Muscle layer of colon (tissue), 2 donors: Measurements from ENCODE around the gene KRTAP10-7.
"Not testable (repeated sequence)": the region's sequence is repeated elsewhere in the genome, so short reads cannot be mapped to it uniquely, and the experiment has no call there.

Experiments used
- H3K27ac ChIP-seq: one replicate; pipeline ENCODE4 v1.7.0; 2013; ENCODE audit warnings: low read depth, mild to moderate bottlenecking, low read length, moderate library complexity
- H3K27me3 ChIP-seq, 2 donors: one replicate each; pipeline ENCODE4 v1.7.0; 2013; ENCODE audit warnings: low read length in 2 of 2, mild to moderate bottlenecking in 2 of 2; ENCODE audit not compliant: insufficient read depth in 2 of 2, control insufficient read depth in 1 of 2
- H3K36me3 ChIP-seq: one replicate; pipeline ENCODE4 v1.7.0; 2013; ENCODE audit warnings: mild to moderate bottlenecking, low read length; ENCODE audit not compliant: insufficient read depth
- H3K4me1 ChIP-seq: one replicate; pipeline ENCODE4 v1.7.0; 2013; ENCODE audit warnings: mild to moderate bottlenecking, low read length; ENCODE audit not compliant: insufficient read depth
- H3K4me3 ChIP-seq, 2 donors: one replicate each; pipeline ENCODE4 v1.7.0; 2013; ENCODE audit warnings: low read length in 2 of 2, low read depth in 1 of 2, mild to moderate bottlenecking in 1 of 2, moderate library complexity in 1 of 2
- H3K9ac ChIP-seq: one replicate; pipeline ENCODE4 v1.7.0; 2013; ENCODE audit warnings: low read length
- H3K9me3 ChIP-seq: one replicate; pipeline ENCODE4 v1.7.0; 2013; ENCODE audit warnings: mild to moderate bottlenecking, low read length
- donor health status: abdominal sarcoma.
- donor health status: Adenocarcinoma of cecum.

KRTAP10-7 gene

GRCh38 chr21:44644878-44645277 lies 44.5 kb downstream of the KRTAP10-7 start:
- no peaks in the 10 kb centered on the region for H3K4me1 ChIP-seq
- H3K36me3 ChIP-seq = no peaks in the 10 kb centered on the region
- H3K4me3 ChIP-seq = no peak overlapping the region
- no peak overlapping the region for H3K9ac ChIP-seq
- H3K27me3 ChIP-seq = peaks cover 0 to 7% of the 10 kb centered on the region in 2 donors
- H3K9me3 ChIP-seq = peaks cover 9% of the 10 kb centered on the region
- no peak overlapping the region for H3K27ac ChIP-seq

DNA sequence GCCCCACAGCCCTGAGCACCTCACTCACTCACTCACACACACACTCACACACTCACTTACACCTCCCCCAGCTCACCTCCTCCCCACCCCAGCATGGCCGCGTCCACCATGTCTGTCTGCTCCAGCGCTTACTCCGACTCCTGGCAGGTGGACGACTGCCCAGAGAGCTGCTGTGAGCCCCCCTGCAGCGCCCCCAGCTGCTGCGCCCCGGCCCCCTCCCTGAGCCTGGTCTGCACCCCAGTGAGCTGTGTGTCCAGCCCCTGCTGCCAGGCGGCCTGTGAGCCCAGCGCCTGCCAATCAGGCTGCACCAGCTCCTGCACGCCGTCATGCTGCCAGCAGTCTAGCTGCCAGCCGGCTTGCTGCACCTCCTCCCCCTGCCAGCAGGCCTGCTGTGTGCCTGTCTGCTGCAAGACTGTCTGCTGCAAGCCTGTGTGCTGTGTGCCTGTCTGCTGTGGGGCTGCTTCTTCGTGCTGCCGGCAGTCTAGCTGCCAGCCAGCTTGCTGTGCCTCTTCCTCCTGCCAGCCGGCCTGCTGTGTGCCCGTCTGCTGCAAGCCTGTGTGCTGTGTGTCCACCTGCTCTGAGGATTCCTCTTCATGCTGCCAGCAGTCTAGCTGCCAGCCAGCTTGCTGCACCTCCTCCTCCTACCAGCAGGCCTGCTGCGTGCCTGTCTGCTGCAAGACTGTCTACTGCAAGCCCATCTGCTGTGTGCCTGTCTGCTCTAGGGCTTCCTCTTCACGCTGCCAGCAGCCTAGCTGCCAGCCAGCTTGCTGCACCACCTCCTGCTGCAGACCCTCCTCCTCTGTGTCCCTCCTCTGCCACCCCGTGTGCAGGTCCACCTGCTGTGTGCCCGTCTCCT lies 46.2 kb downstream of the KRTAP10-7 start, which contains the start of gene KRTAP10-11:
Gene KRTAP10-11 (plus strand): TSS at position 49 of the 856 bp plus-strand sequence. CDS start 45 bp downstream, at position 94.
- H3K9ac ChIP-seq, H3K36me3 ChIP-seq, H3K9me3 ChIP-seq, H3K4me1 ChIP-seq, H3K4me3 ChIP-seq, H3K27ac ChIP-seq, H3K27me3 ChIP-seq: not testable (repeated sequence)

- Histone ChIP-seq H3K27ac (no peak overlapping the region), H3K27me3 (peaks cover 0 to 7% of the 10 kb centered on the region in 2 donors), H3K4me3 (no peak overlapping the region), H3K36me3 (no peaks in the 10 kb centered on the region), H3K9ac (no peak overlapping the region), H3K9me3 (peaks cover 9% of the 10 kb centered on the region), H3K4me1 (no peaks in the 10 kb centered on the region)
Observed at GRCh38 chr21:44647222-44647552, 46.8 kb downstream of the KRTAP10-7 start.

GRCh38 chr21:44648557-44649311 lies 48.3 kb downstream of the KRTAP10-7 start:
- Histone ChIP-seq H3K36me3 (no peaks in the 10 kb centered on the region), H3K9me3 (peaks cover 9% of the 10 kb centered on the region), H3K9ac (no peak overlapping the region), H3K4me3 (no peak overlapping the region), H3K27me3 (peaks cover 0 to 7% of the 10 kb centered on the region in 2 donors), H3K27ac (no peak overlapping the region), H3K4me1 (no peaks in the 10 kb centered on the region)

- Histone ChIP-seq H3K4me1 (no peaks in the 10 kb centered on the region), H3K36me3 (no peaks in the 10 kb centered on the region), H3K27me3 (peaks cover 0 to 12% of the 10 kb centered on the region in 2 donors), H3K27ac (no peak overlapping the region), H3K4me3 (no peak overlapping the region), H3K9me3 (peaks cover 8% of the 10 kb centered on the region), H3K9ac (no peak overlapping the region)
Observed at GRCh38 chr21:44649521-44650100, 49.2 kb downstream of the KRTAP10-7 start.

GRCh38 chr21:44650265-44650972 lies 50.0 kb downstream of the KRTAP10-7 start:
- no peak overlapping the region for H3K4me3 ChIP-seq
- no peak overlapping the region for H3K27ac ChIP-seq
- peaks cover 0 to 12% of the 10 kb centered on the region in 2 donors for H3K27me3 ChIP-seq
- H3K36me3 ChIP-seq = no peaks in the 10 kb centered on the region
- no peak overlapping the region for H3K9ac ChIP-seq
- H3K4me1 ChIP-seq = no peaks in the 10 kb centered on the region
- H3K9me3 ChIP-seq = peaks cover under 1% of the 10 kb centered on the region

DNA sequence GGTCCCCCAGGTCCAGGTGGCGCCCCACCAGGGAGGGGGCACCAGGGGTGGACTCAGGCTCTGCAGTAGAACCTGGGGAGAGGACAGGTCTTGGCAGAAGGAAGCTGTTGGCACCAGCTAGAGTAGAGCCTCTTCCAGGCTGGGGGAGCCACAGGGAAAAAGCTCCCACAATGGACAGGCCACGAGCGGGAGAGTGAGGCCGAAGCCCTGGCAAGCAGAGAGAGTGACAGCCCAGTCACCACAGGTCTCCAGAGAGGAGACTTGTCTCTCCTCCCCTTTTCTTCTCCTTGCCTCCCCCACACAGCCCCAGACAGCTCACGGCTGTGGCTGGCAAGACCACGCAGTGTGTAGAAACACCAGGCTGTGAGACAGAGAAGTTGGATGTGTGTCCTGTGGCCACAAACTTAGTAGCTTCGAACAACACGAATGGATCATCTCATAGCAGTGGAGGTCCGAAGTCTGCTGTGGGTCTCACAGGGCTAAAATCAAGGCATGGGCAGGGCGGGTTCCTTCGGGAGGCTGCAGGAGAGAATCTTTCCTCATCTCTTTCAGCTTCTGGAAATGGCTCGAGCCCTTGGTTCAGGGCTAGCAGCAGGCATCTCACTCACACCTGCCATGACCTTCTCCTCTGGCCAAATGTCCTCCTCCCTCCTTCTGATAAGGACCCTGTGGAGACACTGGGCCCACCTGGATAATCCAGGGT lies 50.7 kb downstream of the KRTAP10-7 start:
- H3K9ac ChIP-seq = no peak overlapping the region
- H3K4me3 ChIP-seq = no peak overlapping the region
- H3K27me3 ChIP-seq = peaks cover 0 to 12% of the 10 kb centered on the region in 2 donors
- H3K27ac ChIP-seq = no peak overlapping the region
- H3K4me1 ChIP-seq = no peaks in the 10 kb centered on the region
- no peaks in the 10 kb centered on the region for H3K36me3 ChIP-seq
- H3K9me3 ChIP-seq = no peaks in the 10 kb centered on the region
